Keratinocyte (primary cell): ENCODE results near the gene KCNC4. TPM values are rescaled to one million over a fixed set of nuclear protein-coding genes. Genes with fewer than 3 reads are reported as not detected.

Experiments used
- DNase-seq: peaks from one replicate; pipeline ENCODE4 v3.0.0-alpha.2; 2011; ENCODE audit warnings: low read depth, missing footprints, low spot score
- FAIRE-seq: peaks from 2 replicates; lab custom pipeline; 2011; peaks lifted over from hg19 to GRCh38; lab: Jason Lieb, UNC
- H2AFZ ChIP-seq: 2 replicates; pipeline ENCODE4 v1.6.0; 2012; ENCODE audit warnings: low read length, control low read depth, inconsistent platforms; ENCODE audit not compliant: control insufficient read depth
- H3K27ac ChIP-seq: 2 replicates; pipeline ENCODE4 v1.5.1; 2011; ENCODE audit warnings: low read length; ENCODE audit not compliant: control insufficient read depth, insufficient read depth
- H3K27me3 ChIP-seq: 3 replicates; pipeline ENCODE4 v1.6.0; 2011; ENCODE audit warnings: low read length; ENCODE audit not compliant: control insufficient read depth, insufficient read depth; ENCODE audit errors: extremely low read depth
- H3K36me3 ChIP-seq, 2 experiments: 2 replicates in 1 of 2; 3 replicates in 1 of 2; pipeline ENCODE4 v1.5.1; 2011; ENCODE audit warnings: low read length in 2 of 2, mild to moderate bottlenecking in 1 of 2; ENCODE audit not compliant: control insufficient read depth in 2 of 2, insufficient read depth in 2 of 2; ENCODE audit errors: extremely low read depth in 1 of 2
- H3K4me1 ChIP-seq: 3 replicates; pipeline ENCODE4 v1.5.1; 2011; ENCODE audit warnings: low read length; ENCODE audit not compliant: control insufficient read depth, insufficient read depth; ENCODE audit errors: extremely low read depth
- H3K4me2 ChIP-seq: 3 replicates; pipeline ENCODE4 v1.6.0; 2011; ENCODE audit warnings: low read depth, low read length; ENCODE audit not compliant: control insufficient read depth, insufficient read depth; ENCODE audit errors: extremely low read depth
- H3K4me3 ChIP-seq, 3 experiments: fragments of 200-600 bp in 1 of 3; sonication (generic) in 1 of 3; 2 replicates in 2 of 3; 3 replicates in 1 of 3; pipeline ENCODE4 v1.5.1; 2011 to 2016; ENCODE audit warnings: low read length in 3 of 3, mild to moderate bottlenecking in 3 of 3, control low read depth in 2 of 3, inconsistent platforms in 1 of 3, low read depth in 1 of 3, mixed read lengths in 1 of 3, mixed run types in 1 of 3, moderate library complexity in 1 of 3; ENCODE audit not compliant: control insufficient read depth in 2 of 3, insufficient read depth in 2 of 3; ENCODE audit errors: extremely low read depth in 1 of 3
- H3K79me2 ChIP-seq: 2 replicates; pipeline ENCODE4 v1.6.0; 2012; ENCODE audit warnings: low read length; ENCODE audit not compliant: control insufficient read depth, insufficient read depth
- H3K9ac ChIP-seq: 3 replicates; pipeline ENCODE4 v1.6.0; 2011; ENCODE audit warnings: low read length; ENCODE audit not compliant: control insufficient read depth, insufficient read depth; ENCODE audit errors: extremely low read depth
- H3K9me1 ChIP-seq: 3 replicates; pipeline ENCODE4 v1.6.0; 2011; ENCODE audit warnings: low read length; ENCODE audit not compliant: control insufficient read depth, insufficient read depth; ENCODE audit errors: extremely low read depth
- H3K9me3 ChIP-seq: 2 replicates; pipeline ENCODE4 v1.5.1; 2012; ENCODE audit warnings: low read depth, low read length; ENCODE audit not compliant: control insufficient read depth
- H4K20me1 ChIP-seq: 3 replicates; pipeline ENCODE4 v1.6.0; 2011; ENCODE audit warnings: low read length; ENCODE audit not compliant: control insufficient read depth, insufficient read depth; ENCODE audit errors: extremely low read depth
- CTCF ChIP-seq, 3 experiments: IDR thresholded peaks in 1 of 3; conservative IDR thresholded peaks in 1 of 3; optimal IDR thresholded peaks in 1 of 3; 2 replicates in 2 of 3; 3 replicates in 1 of 3; pipeline versions ENCODE3 to v1.5.1; 2011; ENCODE audit warnings: low read length in 3 of 3, mild to moderate bottlenecking in 3 of 3, moderate library complexity in 2 of 3, control low read depth in 1 of 3, inconsistent platforms in 1 of 3; ENCODE audit not compliant: insufficient read depth in 2 of 3; ENCODE audit errors: extremely low read depth in 1 of 3
- EZH2 ChIP-seq: IDR thresholded peaks from one replicate; pipeline ENCODE4 v1.6.1; 2012; ENCODE audit warnings: inconsistent platforms, mild to moderate bottlenecking, low read length, moderate library complexity
- dilution Hi-C: fragments of 300-500 bp; cut with MboI; formaldehyde crosslinking; loops from one replicate; pipeline ENCODE4 v1.7.0; 2020; ENCODE audit warnings: low sequenced_read_pairs; ENCODE audit not compliant: extremely low pct_ligation_motif_present
- polyA plus RNA-seq, 5 experiments: library from polyadenylated mRNA; depleted of rRNA in 3 of 5; stranded (reverse) in 3 of 5; stranded (forward) in 1 of 5; unstranded in 1 of 5; fragments of >200 nt; gene quantifications; 1 replicate in 1 of 5; 2 replicates in 3 of 5; 3 replicates in 1 of 5; pipeline versions ENCODE4 v1.2.1 to v1.2.3, GENCODE V29; 2011 to 2012; ENCODE audit warnings: missing spikeins in 2 of 5, low read depth in 1 of 5, low replicate concordance in 1 of 5

Gene KCNC4
- polyA plus RNA-seq, 1 donor (not counting 4 experiments of a cell fraction or from before 2014, with no cell fraction given): 1.3 TPM

- FAIRE-seq: no peak
- dilution Hi-C loops: no loop called here
These were observed 11.0 kb downstream of the KCNC4 start for GRCh38 chr1:110221119-110221518.

GRCh38 chr1:110223127-110223526 lies 13.0 kb downstream of the KCNC4 start:
- Histone ChIP-seq H3K4me2 (no peak overlapping the region), H3K27ac (no peak overlapping the region), H3K9ac (no peak overlapping the region), H4K20me1 (no peaks in the 10 kb centered on the region), H2AFZ (no peak overlapping the region), H3K4me3 (no peak overlapping the region), H3K79me2 (no peaks in the 10 kb centered on the region), H3K4me1 (peaks cover 4% of the 10 kb centered on the region), H3K36me3 (peaks cover 0 to 1% of the 10 kb centered on the region in 2 experiments), H3K9me3 (no peaks in the 10 kb centered on the region), H3K27me3 (no peaks in the 10 kb centered on the region), H3K9me1 (peaks cover 3% of the 10 kb centered on the region)
- FAIRE-seq (no peak), DNase-seq (no peak)
- dilution Hi-C loops: no loop called here
- TF ChIP-seq CTCF (optimal IDR thresholded peaks at IDR 0.05 in 1 of 3, IDR thresholded peaks at IDR 0.05 in 1 of 3, conservative IDR thresholded peaks at IDR 0.05 in 1 of 3; ENCODE audit: extremely low read depth in 1 of 3, insufficient read depth in 2 of 3, low read length in 3 of 3) (no peak), EZH2 (no peak)

More at GRCh38 chr1:110221119-110221518, 11.0 kb downstream of the KCNC4 start:
- TF ChIP-seq EZH2: no peak
- no peak for TF ChIP-seq CTCF (optimal IDR thresholded peaks at IDR 0.05 in 1 of 3, IDR thresholded peaks at IDR 0.05 in 1 of 3, conservative IDR thresholded peaks at IDR 0.05 in 1 of 3; ENCODE audit: extremely low read depth in 1 of 3, insufficient read depth in 2 of 3, low read length in 3 of 3)
- no peak overlapping the region for H3K27ac ChIP-seq
- H3K4me2 ChIP-seq: no peak overlapping the region
- DNase-seq: no peak
- no peak overlapping the region for H3K9ac ChIP-seq
- no peaks in the 10 kb centered on the region for H3K79me2 ChIP-seq
- H3K4me1 ChIP-seq: no peaks in the 10 kb centered on the region
- peaks cover 0 to 1% of the 10 kb centered on the region in 2 experiments for H3K36me3 ChIP-seq
- no peak overlapping the region for H2AFZ ChIP-seq
- H3K9me1 ChIP-seq: no peaks in the 10 kb centered on the region
- H3K9me3 ChIP-seq: no peaks in the 10 kb centered on the region
- H3K4me3 ChIP-seq: no peak overlapping the region
- H3K27me3 ChIP-seq: no peaks in the 10 kb centered on the region
- H4K20me1 ChIP-seq: no peaks in the 10 kb centered on the region
